HFF-Myc (cell line): Measurements from ENCODE around the gene SCG5.

Experiments
- DNase-seq: peaks from one replicate; pipeline ENCODE4 v3.0.0-alpha.2; 2011; ENCODE audit warnings: low read depth; ENCODE audit errors: extremely low read depth
- H3K4me3 ChIP-seq: replicated peaks from 2 replicates; pipeline ENCODE4 v1.5.1; 2011; ENCODE audit warnings: low read depth, mild to moderate bottlenecking, control low read depth, low read length
- CTCF ChIP-seq: IDR thresholded peaks from 2 replicates; pipeline ENCODE4 v1.5.1; 2012; ENCODE audit warnings: mild to moderate bottlenecking, low read depth, low read length, control low read depth; ENCODE audit errors: missing control alignments

Gene SCG5

DNA sequence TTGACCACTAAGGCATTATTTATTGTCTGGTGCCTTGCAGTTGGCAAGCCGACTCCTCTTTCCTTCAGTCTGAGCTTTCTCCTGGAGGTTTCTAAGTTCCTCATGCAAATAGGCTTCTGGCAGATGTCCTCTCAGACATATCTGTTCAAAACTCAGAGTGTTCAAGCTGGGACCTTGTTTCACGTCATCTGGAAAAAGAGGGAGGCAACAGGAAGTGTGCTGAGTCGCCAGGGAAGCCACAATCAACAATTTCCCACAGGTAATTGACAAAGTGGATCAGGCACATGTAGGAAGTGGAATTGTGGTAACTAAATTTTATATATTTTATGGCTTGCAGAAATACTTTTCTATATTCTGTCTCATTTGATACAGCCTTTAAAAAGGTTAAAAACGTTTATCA is 14.6 kb downstream of the SCG5 start:
- no peak overlapping the region for H3K4me3 ChIP-seq
- no peak for TF ChIP-seq CTCF
- no peak for DNase-seq

- H3K4me3 ChIP-seq = no peak overlapping the region
- no peak for DNase-seq
- TF ChIP-seq CTCF = no peak
Measured at GRCh38 chr15:32656496-32656895, 15.0 kb downstream of the SCG5 start.

DNA sequence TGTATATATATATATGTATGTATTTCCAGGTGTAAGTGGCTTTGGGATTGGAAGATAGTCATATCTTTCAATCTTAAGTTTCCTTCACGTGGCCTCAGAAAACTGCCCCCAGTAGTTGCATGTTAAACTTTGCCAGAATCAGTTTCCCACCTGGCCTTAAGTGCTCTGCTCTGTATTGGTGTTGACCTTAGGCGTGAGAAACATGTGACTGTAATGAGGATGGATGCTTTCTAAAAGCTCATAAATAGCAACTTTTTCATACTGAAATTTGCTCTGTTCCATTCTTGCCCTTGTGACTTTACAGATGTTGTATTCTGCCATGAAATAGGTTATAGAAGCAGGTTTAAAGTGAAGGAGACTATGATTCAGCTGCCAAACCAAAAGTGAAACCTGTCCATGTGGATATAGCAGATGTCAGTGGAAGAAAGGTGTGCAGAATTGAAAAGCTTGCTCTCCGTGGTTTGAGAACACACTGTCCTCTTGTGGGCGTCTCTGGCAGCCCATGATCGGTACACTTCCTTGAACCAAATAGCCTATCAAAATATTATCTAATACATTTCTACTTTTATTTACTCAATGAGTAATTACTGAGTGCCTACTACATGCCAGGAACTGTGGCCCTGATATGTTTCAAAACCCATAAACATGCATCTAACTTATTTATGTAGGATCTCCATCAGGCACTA is 15.8 kb downstream of the SCG5 start:
- no peak overlapping the region for H3K4me3 ChIP-seq
- DNase-seq = no peak
- TF ChIP-seq CTCF = no peak

DNA sequence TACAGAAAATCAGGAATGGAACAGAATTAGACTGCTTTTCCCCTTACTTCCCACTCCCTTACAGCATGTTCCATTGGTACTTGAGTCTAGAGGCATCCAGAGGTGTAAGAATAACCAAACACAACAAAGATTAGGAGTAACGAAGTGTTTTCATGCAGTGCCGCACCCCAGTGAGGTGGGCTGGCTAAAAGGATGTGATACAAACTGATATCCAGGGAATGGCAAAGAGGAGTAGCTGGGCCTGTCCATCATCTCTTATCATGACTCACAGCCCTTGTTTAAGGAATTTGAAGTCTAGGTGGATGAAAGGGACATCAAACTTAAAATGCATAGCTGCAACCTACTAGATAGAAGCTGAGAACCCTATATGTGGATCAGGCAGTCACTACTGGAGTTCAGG is 16.4 kb downstream of the SCG5 start:
- H3K4me3 ChIP-seq = no peak overlapping the region
- no peak for TF ChIP-seq CTCF

GRCh38 chr15:32659340-32660155 is 18.0 kb downstream of the SCG5 start:
- no peak for TF ChIP-seq CTCF

More for the DNA sequence above, 16.4 kb downstream of the SCG5 start:
- no peak for DNase-seq

DNA sequence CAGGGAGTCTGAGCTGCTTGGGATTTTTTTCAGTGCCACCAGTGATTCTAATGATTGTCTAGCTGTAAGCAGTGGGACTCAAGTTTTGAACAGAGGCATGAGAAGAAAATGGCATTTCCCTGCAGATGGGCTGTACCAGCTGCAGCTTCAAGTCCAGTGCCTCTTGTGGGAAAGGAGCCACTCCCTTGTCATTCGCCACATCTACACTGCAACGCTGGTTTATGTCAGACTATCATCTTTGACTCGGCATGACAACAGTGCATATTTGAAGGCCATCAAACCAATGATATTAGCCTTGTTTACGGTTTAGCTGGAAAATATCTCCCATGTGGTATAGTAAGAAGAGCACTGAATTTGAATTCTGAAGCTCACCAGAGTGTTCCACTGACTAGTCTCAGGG is 22.2 kb downstream of the SCG5 start:
- no peak for DNase-seq
- H3K4me3 ChIP-seq = no peak overlapping the region
- TF ChIP-seq CTCF = no peak

More at GRCh38 chr15:32659340-32660155, 18.0 kb downstream of the SCG5 start:
- no peak for DNase-seq
- H3K4me3 ChIP-seq = no peak overlapping the region
